Renal cortex interstitium (tissue), 11 donors: Measurements from ENCODE around the gene GAD2. TPM values are rescaled to one million over a fixed set of nuclear protein-coding genes. Genes with fewer than 3 reads are reported as not detected.

Source experiments
- DNase-seq, 11 donors: peaks; one replicate each; pipeline ENCODE4 v3.0.0-alpha.2; 2013; ENCODE audit warnings: low read depth in 9 of 11, low spot score in 4 of 11; ENCODE audit errors: extremely low read depth in 1 of 11
- polyA plus RNA-seq, 3 donors: library from polyadenylated mRNA; unstranded; fragments of 120-200 nt; gene quantifications; one replicate each; pipeline ENCODE4 v1.2.1, GENCODE V29; 2013; ENCODE audit not compliant: insufficient read length in 3 of 3

GAD2 gene
- polyA plus RNA-seq, 3 donors, result 2.3 to 3.6 (median 3.1) TPM

GRCh38 chr10:26215935-26216584 lies 514 bp upstream of the GAD2 start:
- peak in 7 of 11 donors; percentile 41 to 71 (median 60) for DNase-seq

- DNase-seq, result no peak
Measured at GRCh38 chr10:26217396-26218086, 967 bp downstream of the GAD2 start.

- no peak for DNase-seq
Measured at GRCh38 chr10:26219676-26220075, 3.1 kb downstream of the GAD2 start.

- no peak for DNase-seq
Measured at GRCh38 chr10:26220901-26221300, 4.3 kb downstream of the GAD2 start.

- DNase-seq, result no peak
Measured at GRCh38 chr10:26221541-26221940, 5.0 kb downstream of the GAD2 start.

- no peak for DNase-seq
Measured at GRCh38 chr10:26222563-26222962, 6.0 kb downstream of the GAD2 start.

GRCh38 chr10:26225322-26225721 lies 8.7 kb downstream of the GAD2 start:
- no peak for DNase-seq

GRCh38 chr10:26227786-26228185 lies 11.2 kb downstream of the GAD2 start:
- no peak for DNase-seq

GRCh38 chr10:26232174-26232573 lies 15.6 kb downstream of the GAD2 start:
- DNase-seq, result no peak

- DNase-seq, result no peak
Measured at GRCh38 chr10:26235761-26236160, 19.2 kb downstream of the GAD2 start.

- DNase-seq, result no peak
Measured at GRCh38 chr10:26238378-26238777, 21.8 kb downstream of the GAD2 start.

- DNase-seq, result peak in 5 of 11 donors; percentile 13 to 46 (median 38)
Measured at GRCh38 chr10:26242706-26243350, 26.3 kb downstream of the GAD2 start.

- peak in 4 of 11 donors; percentile 18 to 39 (median 22) for DNase-seq
Measured at GRCh38 chr10:26243351-26243720, 26.8 kb downstream of the GAD2 start.

GRCh38 chr10:26249681-26250080 lies 33.1 kb downstream of the GAD2 start:
- DNase-seq, result no peak

- DNase-seq, result no peak
Measured at GRCh38 chr10:26251925-26252324, 35.4 kb downstream of the GAD2 start.

GRCh38 chr10:26254616-26255015 lies 38.0 kb downstream of the GAD2 start:
- no peak for DNase-seq

GRCh38 chr10:26259341-26259740 lies 42.8 kb downstream of the GAD2 start:
- no peak for DNase-seq

- DNase-seq, result peak; percentile 13 to 57 (median 31)
Measured at GRCh38 chr10:26269754-26270153, 53.2 kb downstream of the GAD2 start.

- no peak for DNase-seq
Measured at GRCh38 chr10:26274391-26274790, 57.8 kb downstream of the GAD2 start.

GRCh38 chr10:26278295-26278694 lies 61.7 kb downstream of the GAD2 start:
- no peak for DNase-seq
